ENCODE data around the gene PDE10A.

PDE10A gene

DNA sequence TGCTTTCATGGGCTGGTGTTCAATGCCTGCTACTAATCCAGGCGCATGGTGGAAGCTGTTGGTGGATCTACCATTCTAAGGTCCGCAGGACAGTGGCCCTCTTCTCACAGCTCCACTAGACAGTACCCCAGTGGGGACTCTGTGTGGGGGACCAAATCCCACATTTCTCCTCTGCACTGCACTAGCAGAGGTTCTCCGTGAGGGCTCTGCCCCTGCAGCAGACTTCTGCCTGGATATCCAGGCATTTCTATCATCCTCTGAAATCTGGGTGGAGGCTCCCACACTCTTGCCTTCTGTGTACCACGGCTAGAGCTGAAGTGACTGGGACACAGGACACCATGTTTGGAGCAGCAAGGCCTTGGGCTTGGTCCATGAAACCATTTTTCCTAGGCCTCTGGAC is 219.6 kb downstream of the PDE10A start:
- no peak overlapping the region for H3K27ac Mint-ChIP-seq
- H3K36me3 Mint-ChIP-seq = no peaks in the 10 kb centered on the region

GRCh38 chr6:165441181-165441580 is 221.9 kb downstream of the PDE10A start:
- no peaks in the 10 kb centered on the region for H3K4me1 Mint-ChIP-seq
- H3K4me3 Mint-ChIP-seq = no peak overlapping the region
- no peaks in the 10 kb centered on the region for H3K9me3 Mint-ChIP-seq
- no peak overlapping the region for H3K27ac Mint-ChIP-seq
- no peaks in the 10 kb centered on the region for H3K36me3 Mint-ChIP-seq
- no peaks in the 10 kb centered on the region for H3K27me3 Mint-ChIP-seq

More for the DNA sequence above, 219.6 kb downstream of the PDE10A start:
- no peaks in the 10 kb centered on the region for H3K4me1 Mint-ChIP-seq
- no peaks in the 10 kb centered on the region for H3K9me3 Mint-ChIP-seq
- no peak overlapping the region for H3K4me3 Mint-ChIP-seq
- H3K27me3 Mint-ChIP-seq = no peaks in the 10 kb centered on the region

- H3K27ac Mint-ChIP-seq = no peak overlapping the region
- H3K27me3 Mint-ChIP-seq = no peaks in the 10 kb centered on the region
- H3K36me3 Mint-ChIP-seq = no peaks in the 10 kb centered on the region
- H3K4me1 Mint-ChIP-seq = no peaks in the 10 kb centered on the region
- no peaks in the 10 kb centered on the region for H3K9me3 Mint-ChIP-seq
- H3K4me3 Mint-ChIP-seq = no peak overlapping the region
Observed at GRCh38 chr6:165439928-165440554, 223.0 kb downstream of the PDE10A start.

GRCh38 chr6:165426892-165427291 is 236.1 kb downstream of the PDE10A start:
- no peak overlapping the region for H3K27ac Mint-ChIP-seq
- H3K4me1 Mint-ChIP-seq = no peaks in the 10 kb centered on the region
- H3K9me3 Mint-ChIP-seq = no peaks in the 10 kb centered on the region
- H3K27me3 Mint-ChIP-seq = no peaks in the 10 kb centered on the region
- no peak overlapping the region for H3K4me3 Mint-ChIP-seq
- H3K36me3 Mint-ChIP-seq = no peaks in the 10 kb centered on the region

DNA sequence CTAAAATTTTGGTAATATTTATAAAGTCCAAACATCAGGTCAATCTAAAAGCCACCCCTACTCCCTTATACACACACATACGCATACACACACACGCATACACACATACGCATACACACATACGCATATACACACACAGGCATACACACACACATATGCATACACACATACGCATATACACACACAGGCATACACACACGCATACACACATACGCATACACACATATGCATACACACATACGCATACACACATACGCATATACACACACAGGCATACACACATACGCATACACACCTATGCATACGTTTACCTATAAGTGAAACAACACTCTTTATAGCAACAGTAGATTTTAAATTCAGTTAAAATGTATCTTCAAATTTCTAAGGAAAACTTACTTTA is 240.8 kb downstream of the PDE10A start:
- no peaks in the 10 kb centered on the region for H3K9me3 Mint-ChIP-seq
- H3K4me1 Mint-ChIP-seq = no peaks in the 10 kb centered on the region
- H3K4me3 Mint-ChIP-seq = no peak overlapping the region
- no peaks in the 10 kb centered on the region for H3K36me3 Mint-ChIP-seq
- no peak overlapping the region for H3K27ac Mint-ChIP-seq
- H3K27me3 Mint-ChIP-seq = no peaks in the 10 kb centered on the region

- H3K36me3 Mint-ChIP-seq = no peaks in the 10 kb centered on the region
- H3K9me3 Mint-ChIP-seq = no peaks in the 10 kb centered on the region
- H3K27ac Mint-ChIP-seq = no peak overlapping the region
- H3K4me3 Mint-ChIP-seq = no peak overlapping the region
- H3K4me1 Mint-ChIP-seq = no peaks in the 10 kb centered on the region
- H3K27me3 Mint-ChIP-seq = no peaks in the 10 kb centered on the region
Observed at GRCh38 chr6:165417278-165417865, 245.7 kb downstream of the PDE10A start.

GRCh38 chr6:165404697-165405096 is 258.3 kb downstream of the PDE10A start:
- H3K27ac Mint-ChIP-seq = no peak overlapping the region
- no peaks in the 10 kb centered on the region for H3K27me3 Mint-ChIP-seq
- H3K9me3 Mint-ChIP-seq = no peaks in the 10 kb centered on the region
- no peak overlapping the region for H3K4me3 Mint-ChIP-seq
- no peaks in the 10 kb centered on the region for H3K36me3 Mint-ChIP-seq
- no peaks in the 10 kb centered on the region for H3K4me1 Mint-ChIP-seq

GRCh38 chr6:165404296-165404695 is 258.7 kb downstream of the PDE10A start:
- no peaks in the 10 kb centered on the region for H3K4me1 Mint-ChIP-seq
- H3K27me3 Mint-ChIP-seq = no peaks in the 10 kb centered on the region
- H3K27ac Mint-ChIP-seq = no peak overlapping the region
- H3K4me3 Mint-ChIP-seq = no peak overlapping the region
- no peaks in the 10 kb centered on the region for H3K9me3 Mint-ChIP-seq
- no peaks in the 10 kb centered on the region for H3K36me3 Mint-ChIP-seq

- Mint-ChIP-seq H3K36me3 (no peaks in the 10 kb centered on the region), H3K4me3 (no peak overlapping the region), H3K27me3 (no peaks in the 10 kb centered on the region), H3K27ac (no peak overlapping the region), H3K4me1 (no peaks in the 10 kb centered on the region), H3K9me3 (no peaks in the 10 kb centered on the region)
Observed at GRCh38 chr6:165403006-165403595, 259.9 kb downstream of the PDE10A start.

GRCh38 chr6:165401092-165401491 is 261.9 kb downstream of the PDE10A start:
- Mint-ChIP-seq H3K4me1 (no peaks in the 10 kb centered on the region), H3K36me3 (no peaks in the 10 kb centered on the region), H3K9me3 (no peaks in the 10 kb centered on the region), H3K27ac (no peak overlapping the region), H3K27me3 (no peaks in the 10 kb centered on the region), H3K4me3 (no peak overlapping the region)

DNA sequence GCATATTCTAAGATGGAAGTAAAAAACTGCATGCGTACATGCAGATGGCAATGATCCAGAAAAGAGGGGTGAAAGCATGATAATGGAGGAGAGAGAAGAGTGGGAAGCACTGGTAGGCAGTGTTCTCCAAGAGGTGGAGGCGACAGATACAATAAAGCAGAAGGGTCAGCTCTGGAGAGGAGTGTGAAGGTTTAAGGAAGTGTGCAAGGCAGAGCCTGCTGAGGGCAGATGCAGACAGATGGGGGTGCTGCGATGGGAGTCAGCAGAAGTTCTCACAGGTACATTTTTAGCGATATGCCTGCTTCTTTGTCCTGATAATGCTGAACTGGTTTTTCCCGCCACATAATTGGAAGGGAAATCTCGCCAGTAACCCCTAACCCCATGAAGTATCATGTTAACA is 272.6 kb downstream of the PDE10A start:
- Mint-ChIP-seq H3K4me1 (no peaks in the 10 kb centered on the region), H3K27ac (no peak overlapping the region), H3K27me3 (no peaks in the 10 kb centered on the region), H3K36me3 (no peaks in the 10 kb centered on the region), H3K9me3 (peaks cover 3% of the 10 kb centered on the region), H3K4me3 (no peak overlapping the region)

DNA sequence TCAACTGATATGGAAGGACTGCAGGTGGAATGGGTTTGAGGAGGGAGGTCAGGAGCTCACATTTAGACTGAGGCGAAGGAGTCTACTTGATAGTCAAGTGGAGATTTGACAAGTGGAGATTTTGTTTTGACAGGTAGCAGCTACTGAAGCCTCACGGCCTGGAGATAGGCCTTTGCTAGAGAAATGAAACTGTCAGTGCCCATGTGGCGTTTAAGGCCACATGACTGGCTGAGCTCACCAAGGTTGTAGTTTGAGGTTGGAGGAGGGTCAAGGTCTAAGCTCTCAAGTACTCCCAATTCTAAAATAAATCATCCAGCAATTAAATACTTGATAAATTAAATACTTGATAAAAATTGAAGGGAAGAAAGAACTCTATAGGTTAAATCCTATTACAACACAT is 273.5 kb downstream of the PDE10A start:
- Mint-ChIP-seq H3K27ac (no peak overlapping the region), H3K4me3 (no peak overlapping the region), H3K9me3 (peaks cover 3% of the 10 kb centered on the region), H3K27me3 (no peaks in the 10 kb centered on the region), H3K36me3 (no peaks in the 10 kb centered on the region), H3K4me1 (no peaks in the 10 kb centered on the region)

DNA sequence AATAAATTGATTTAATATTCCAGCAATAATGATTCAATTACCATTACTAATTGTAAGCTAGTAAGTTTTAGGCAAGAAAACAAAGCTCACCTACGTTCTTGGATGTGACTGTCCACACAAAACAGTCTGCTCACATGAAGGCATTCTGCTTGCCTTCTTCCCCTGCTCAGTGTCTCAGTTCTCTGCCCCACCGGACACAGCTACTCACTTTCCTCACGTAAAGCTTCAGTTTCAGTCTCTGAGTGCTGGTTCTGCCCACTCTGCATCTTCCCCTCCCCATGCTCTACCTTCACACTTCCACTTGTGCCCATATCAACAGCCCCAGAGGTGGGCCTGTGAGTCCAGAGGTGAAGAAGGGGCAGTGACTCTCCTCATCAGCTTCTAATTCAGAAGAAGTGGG is 279.7 kb downstream of the PDE10A start:
- no peaks in the 10 kb centered on the region for H3K27me3 Mint-ChIP-seq
- no peaks in the 10 kb centered on the region for H3K36me3 Mint-ChIP-seq
- no peak overlapping the region for H3K27ac Mint-ChIP-seq
- H3K4me1 Mint-ChIP-seq = no peaks in the 10 kb centered on the region
- H3K9me3 Mint-ChIP-seq = peaks cover 3% of the 10 kb centered on the region
- H3K4me3 Mint-ChIP-seq = no peak overlapping the region

DNA sequence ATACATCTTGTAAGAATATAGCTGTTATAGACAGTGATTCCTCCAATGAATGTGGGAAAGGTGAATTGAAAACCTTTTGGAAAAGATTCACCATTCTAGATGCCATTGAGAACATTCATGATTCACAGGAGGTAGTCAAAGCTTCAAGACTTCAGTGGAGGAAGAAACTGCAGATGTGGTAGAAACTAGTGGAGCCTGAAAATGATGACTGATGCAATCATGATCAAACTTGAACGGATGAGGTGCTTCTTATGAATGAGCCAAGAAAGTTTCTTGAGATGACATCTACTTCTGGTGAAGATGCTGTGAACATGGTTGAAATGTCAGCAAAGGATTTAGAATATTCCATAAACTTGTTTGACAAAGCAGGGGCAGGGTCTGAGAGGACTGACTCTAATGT is 286.9 kb downstream of the PDE10A start:
- Mint-ChIP-seq H3K27ac (no peak overlapping the region), H3K4me3 (no peak overlapping the region), H3K4me1 (no peaks in the 10 kb centered on the region), H3K27me3 (no peaks in the 10 kb centered on the region), H3K36me3 (no peaks in the 10 kb centered on the region), H3K9me3 (no peaks in the 10 kb centered on the region)

- no peaks in the 10 kb centered on the region for H3K27me3 Mint-ChIP-seq
- H3K36me3 Mint-ChIP-seq = no peaks in the 10 kb centered on the region
- no peaks in the 10 kb centered on the region for H3K4me1 Mint-ChIP-seq
- H3K27ac Mint-ChIP-seq = no peak overlapping the region
- peaks cover 6% of the 10 kb centered on the region for H3K9me3 Mint-ChIP-seq
- no peak overlapping the region for H3K4me3 Mint-ChIP-seq
Observed at GRCh38 chr6:165365371-165365770, 297.7 kb downstream of the PDE10A start.

- Mint-ChIP-seq H3K4me1 (no peaks in the 10 kb centered on the region), H3K27ac (no peak overlapping the region), H3K36me3 (no peaks in the 10 kb centered on the region), H3K9me3 (peaks cover 11% of the 10 kb centered on the region), H3K4me3 (no peak overlapping the region), H3K27me3 (no peaks in the 10 kb centered on the region)
Observed at GRCh38 chr6:165345700-165346099, 317.3 kb downstream of the PDE10A start.

DNA sequence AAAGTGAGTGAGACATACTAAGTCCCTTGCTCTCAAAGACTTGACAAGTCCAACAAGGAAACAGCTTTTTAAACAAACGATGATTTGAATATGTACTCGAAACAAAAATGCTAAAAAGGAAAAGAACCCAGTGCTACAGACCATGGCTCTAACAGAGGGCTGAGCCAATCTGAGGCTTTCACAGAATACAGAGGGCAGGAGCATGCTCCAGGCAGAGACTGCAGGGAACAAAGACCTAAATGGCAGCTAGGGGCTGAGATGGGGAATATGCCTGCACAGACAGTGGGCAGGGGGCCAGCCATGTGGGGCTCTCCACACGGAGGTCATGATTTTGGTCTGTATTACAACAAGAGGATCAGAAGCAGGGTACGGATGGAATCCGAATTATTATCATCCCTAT is 322.5 kb downstream of the PDE10A start:
- Mint-ChIP-seq H3K27me3 (no peaks in the 10 kb centered on the region), H3K27ac (no peak overlapping the region), H3K9me3 (no peaks in the 10 kb centered on the region), H3K4me3 (no peak overlapping the region), H3K4me1 (no peaks in the 10 kb centered on the region), H3K36me3 (no peaks in the 10 kb centered on the region)

Measured in activated naive CD4-positive, alpha-beta T cell treated with anti-CD3 and anti-CD28 coated beads, Interleukin-2, amount 50 U/mL, for 24 hours (primary cell).